KG1 (cell line): ENCODE data around the gene AK4.

Source experiments
- DNase-seq: peaks from one replicate; lab custom pipeline; 2025; lab: John Stamatoyannopoulos, UW

AK4 gene

GRCh38 chr1:65278376-65279069, 130.5 kb downstream of the AK4 start:
- DNase-seq = no peak

GRCh38 chr1:65279070-65279779, 131.2 kb downstream of the AK4 start:
- DNase-seq = no peak
